Measurements from ENCODE around the gene COL25A1.
"Not testable (repeated sequence)": the region's sequence is repeated elsewhere in the genome, so short reads cannot be mapped to it uniquely, and the experiment has no call there.

The COL25A1 gene

GRCh38 chr4:109003964-109004363, 298.5 kb downstream of the COL25A1 start:
- no peak for DNase-seq

- DNase-seq = no peak
These were observed 310.7 kb downstream of the COL25A1 start for GRCh38 chr4:108991551-108992328.

- no peak for DNase-seq
These were observed 313.8 kb downstream of the COL25A1 start for GRCh38 chr4:108988464-108989195.

DNA sequence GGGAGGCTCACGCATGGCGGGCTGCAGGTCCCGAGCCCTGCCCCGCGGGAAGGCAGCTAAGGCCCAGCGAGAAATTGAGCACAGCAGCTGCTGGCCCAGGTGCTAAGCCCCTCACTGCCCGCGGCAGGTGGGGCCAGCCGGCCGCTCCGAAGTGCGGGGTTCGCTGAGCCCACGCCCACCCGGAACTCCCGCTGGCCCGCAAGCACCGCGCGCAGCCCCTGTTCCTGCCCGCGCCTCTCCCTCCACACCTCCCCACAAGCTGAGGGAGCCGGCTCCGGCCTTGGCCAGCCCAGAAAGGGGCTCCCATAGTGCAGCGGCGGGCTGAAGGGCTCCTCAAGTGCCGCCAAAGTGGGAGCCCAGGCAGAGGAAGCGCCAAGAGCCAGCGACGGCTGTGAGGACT, 318.0 kb downstream of the COL25A1 start:
- not testable (repeated sequence) for DNase-seq

- DNase-seq = no peak
These were observed 319.9 kb downstream of the COL25A1 start for GRCh38 chr4:108982402-108983185.

GRCh38 chr4:108980455-108981239, 321.8 kb downstream of the COL25A1 start:
- no peak for DNase-seq

DNA sequence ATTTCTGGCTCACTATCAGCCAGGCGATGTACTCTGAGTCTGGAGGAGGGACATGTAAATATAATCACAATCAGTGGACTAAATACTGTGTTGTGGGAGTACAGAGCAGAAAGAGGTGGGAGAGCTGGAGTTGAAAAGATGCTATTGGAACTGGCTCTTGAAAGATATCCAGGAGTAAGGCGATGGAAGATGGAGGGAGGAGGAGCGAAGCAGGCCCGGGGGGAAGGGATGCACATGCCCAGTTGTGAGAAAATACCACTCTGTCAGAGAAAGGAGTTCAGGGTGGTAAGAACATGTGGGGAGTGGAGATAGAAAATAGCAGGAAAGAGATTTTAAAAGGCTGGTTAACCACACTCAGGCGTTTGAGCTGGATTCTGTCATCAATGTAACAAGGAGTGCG, 322.7 kb downstream of the COL25A1 start:
- DNase-seq = no peak

GRCh38 chr4:108978066-108978465, 324.4 kb downstream of the COL25A1 start:
- DNase-seq = no peak

DNA sequence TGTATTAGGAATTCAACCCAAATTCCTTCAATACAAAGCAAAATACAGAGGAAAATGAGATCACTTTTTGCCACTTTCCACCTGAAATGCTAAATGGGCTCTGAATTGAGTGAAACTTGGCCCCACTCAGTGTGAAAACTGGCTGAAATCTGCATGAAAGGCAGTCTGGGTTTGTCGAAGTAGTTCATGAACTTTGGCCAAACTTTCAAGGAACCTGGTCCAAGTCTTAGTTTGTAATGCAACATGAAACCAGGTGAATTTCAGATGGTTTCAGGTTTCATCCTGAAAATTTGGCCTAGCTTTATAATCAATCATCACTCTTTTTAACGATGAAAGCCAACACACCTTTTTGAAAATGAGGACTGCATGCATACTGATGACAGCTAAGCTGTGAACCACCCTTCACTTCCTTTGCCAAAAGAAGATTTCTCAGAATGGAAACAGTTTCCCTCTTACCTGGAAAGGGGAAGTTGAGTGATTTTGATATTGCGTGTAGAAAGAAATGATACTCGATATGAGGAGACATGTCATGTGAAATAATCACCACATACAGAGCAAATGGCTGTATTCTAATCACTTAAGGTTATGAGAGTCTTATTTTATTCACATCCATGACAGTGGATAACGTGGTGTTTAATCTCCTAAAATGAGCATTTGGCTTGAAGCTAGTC, 329.7 kb downstream of the COL25A1 start:
- DNase-seq = no peak

GRCh38 chr4:108971473-108971872, 331.0 kb downstream of the COL25A1 start:
- no peak for DNase-seq

- no peak for DNase-seq
These were observed 336.9 kb downstream of the COL25A1 start for GRCh38 chr4:108965472-108966076.

DNA sequence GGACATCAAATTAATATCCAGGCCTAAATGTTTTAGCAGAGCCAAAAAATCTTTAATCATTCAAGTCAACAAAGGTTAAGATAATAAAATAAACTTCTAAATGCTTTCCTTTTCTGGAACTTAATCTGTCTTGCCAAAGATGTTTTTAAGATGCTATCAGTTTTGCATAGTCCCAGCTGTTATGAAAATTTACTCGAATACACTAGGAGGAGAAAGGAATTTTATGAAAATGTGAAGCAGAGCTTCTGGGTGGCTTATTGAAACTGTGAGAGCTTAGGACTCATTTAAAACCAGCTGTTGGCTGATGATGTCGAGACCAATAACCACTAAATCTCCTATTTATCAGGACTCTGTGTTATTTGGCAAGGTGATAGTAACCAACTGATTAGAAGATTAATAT, 337.4 kb downstream of the COL25A1 start:
- DNase-seq = no peak

DNA sequence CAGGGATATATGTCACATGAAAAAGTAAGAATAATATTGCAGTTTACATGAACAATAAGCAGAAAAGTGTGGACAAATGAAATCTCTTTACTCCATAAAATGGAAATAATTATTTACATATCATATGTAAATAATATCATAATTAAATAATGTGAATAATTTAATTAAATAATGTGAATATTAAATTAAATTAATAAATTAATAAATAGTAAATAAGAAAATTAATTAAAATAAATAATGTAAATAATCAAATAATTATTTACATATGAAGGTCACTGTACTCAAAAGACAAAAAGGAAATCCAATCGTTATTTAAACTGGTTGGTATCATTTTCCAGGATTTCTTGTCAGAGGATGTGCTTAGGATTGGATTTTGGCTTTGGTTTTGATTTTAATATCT, 338.5 kb downstream of the COL25A1 start:
- no peak for DNase-seq

- DNase-seq = no peak
These were observed 343.0 kb downstream of the COL25A1 start for GRCh38 chr4:108959491-108959890.

GRCh38 chr4:108954880-108955279, 347.6 kb downstream of the COL25A1 start:
- DNase-seq = no peak

GRCh38 chr4:108953941-108954340, 348.5 kb downstream of the COL25A1 start:
- no peak for DNase-seq

DNA sequence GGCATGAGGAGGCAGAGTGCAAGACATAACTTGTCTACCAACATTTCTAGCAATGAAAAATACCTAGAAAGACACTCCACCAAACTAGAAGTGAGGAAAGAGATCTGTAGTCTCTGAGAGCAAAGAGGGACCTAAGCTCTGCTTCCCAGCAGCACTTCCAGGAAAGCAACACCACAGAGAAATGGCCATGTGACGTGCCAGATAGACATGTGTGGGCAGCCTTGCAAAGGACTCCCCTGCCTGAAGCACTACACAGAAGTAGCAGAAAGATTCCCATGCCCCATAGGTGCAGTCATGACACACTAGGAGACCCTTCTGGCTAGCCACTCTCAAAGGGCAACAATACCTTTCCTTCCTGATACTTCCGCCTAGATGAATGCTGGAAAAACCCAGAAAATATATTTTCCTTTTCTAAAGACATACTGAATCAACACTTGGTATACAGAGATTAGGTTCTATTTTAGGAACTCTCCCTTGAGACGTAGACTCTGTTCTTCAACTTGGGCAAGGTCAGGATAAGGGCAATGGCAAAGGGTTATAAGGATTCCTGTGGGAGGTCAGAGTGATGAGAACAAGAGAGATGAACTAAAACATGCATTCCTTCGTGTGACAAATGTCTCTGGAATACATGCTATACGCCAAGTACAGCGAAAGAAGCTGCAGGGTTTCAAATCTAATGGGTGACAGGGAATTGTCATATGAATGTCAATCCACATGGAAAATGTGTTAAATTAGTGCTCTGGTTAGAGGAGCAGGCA, 352.1 kb downstream of the COL25A1 start:
- no peak for DNase-seq

DNA sequence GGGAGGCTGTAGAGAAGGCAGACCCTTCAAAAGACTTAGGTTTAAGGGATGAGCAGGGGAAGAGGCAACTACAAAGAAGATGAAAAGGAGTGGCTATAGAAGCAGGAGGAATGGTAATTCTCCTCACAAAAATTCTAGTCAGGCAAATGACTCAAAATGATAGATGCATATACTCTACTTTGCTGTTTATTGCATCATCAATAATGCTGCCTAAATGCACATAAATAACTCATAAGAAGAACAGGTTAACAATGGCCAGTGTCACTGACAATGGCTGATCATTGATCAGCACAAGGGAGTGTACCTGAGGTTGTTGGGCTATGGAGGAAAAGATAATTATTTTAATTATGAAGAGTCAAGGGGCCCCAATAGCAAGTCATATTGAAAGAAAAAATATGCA, 354.9 kb downstream of the COL25A1 start:
- DNase-seq = no peak

- no peak for DNase-seq
These were observed 356.2 kb downstream of the COL25A1 start for GRCh38 chr4:108946237-108946636.

GRCh38 chr4:108943976-108944591, 358.4 kb downstream of the COL25A1 start:
- DNase-seq = no peak

DNA sequence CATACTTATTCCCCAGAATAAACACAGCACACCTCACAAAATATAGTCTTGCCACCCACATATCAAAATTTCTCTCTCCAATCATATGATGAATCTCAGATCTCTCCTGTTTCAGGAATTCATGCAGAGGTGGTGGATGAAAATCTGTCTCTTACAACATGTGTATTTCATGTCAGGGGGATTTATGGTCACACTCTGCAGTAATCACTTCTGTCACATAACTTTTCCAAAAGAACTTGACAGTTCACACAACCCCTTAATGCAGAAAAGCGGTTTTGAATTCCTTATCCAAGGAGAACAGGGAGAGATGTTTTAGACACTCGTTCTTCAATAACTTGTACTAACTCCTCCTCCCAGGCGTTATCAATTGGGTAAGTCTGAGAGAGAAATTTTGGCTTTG, 359.1 kb downstream of the COL25A1 start:
- DNase-seq = no peak

All from NCI-H1436 treated with DMSO at 0.1 percent for 48 hours (cell line).